GM13976 (cell line): Measurements from ENCODE around the gene ANKFY1.
"Not testable (repeated sequence)": the region's sequence is repeated elsewhere in the genome, so short reads cannot be mapped to it uniquely, and the experiment has no call there.

Experiments used
- DNase-seq: peaks from one replicate; pipeline ENCODE4 v3.0.0; 2012; ENCODE audit warnings: low spot score
- CTCF ChIP-seq: IDR thresholded peaks from 2 replicates; pipeline ENCODE4 v1.5.1; 2012; ENCODE audit warnings: borderline replicate concordance, mild to moderate bottlenecking; ENCODE audit not compliant: insufficient read depth; ENCODE audit errors: extremely low read depth, missing control alignments, control extremely low read depth
- in situ Hi-C: fragments of 300-500 bp; cut with MboI; formaldehyde crosslinking; loops from one replicate; pipeline ENCODE4 v1.12.0; 2022; ENCODE audit warnings: low sequenced_read_pairs, mixed read lengths, inconsistent platforms; ENCODE audit not compliant: unreplicated experiment

Gene ANKFY1

GRCh38 chr17:4142107-4142900 lies 121.5 kb downstream of the ANKFY1 start:
- TF ChIP-seq CTCF = no peak
- DNase-seq = peak; percentile 52
- in situ Hi-C loops = no loop called here

- no peak for TF ChIP-seq CTCF
- in situ Hi-C loops = no loop called here
Measured at GRCh38 chr17:4140125-4140524, 123.7 kb downstream of the ANKFY1 start.

GRCh38 chr17:4138906-4139526 lies 124.8 kb downstream of the ANKFY1 start:
- DNase-seq, in situ Hi-C loops: not testable (repeated sequence)

More at GRCh38 chr17:4140125-4140524, 123.7 kb downstream of the ANKFY1 start:
- no peak for DNase-seq

- DNase-seq = no peak
- TF ChIP-seq CTCF = no peak
- in situ Hi-C loops = no loop called here
Measured at GRCh38 chr17:4136373-4136772, 127.4 kb downstream of the ANKFY1 start.

- in situ Hi-C loops = no loop called here
- DNase-seq = no peak
- no peak for TF ChIP-seq CTCF
Measured at GRCh38 chr17:4135489-4135888, 128.3 kb downstream of the ANKFY1 start.

GRCh38 chr17:4134721-4135120 lies 129.1 kb downstream of the ANKFY1 start:
- DNase-seq = no peak
- in situ Hi-C loops = no loop called here

DNA sequence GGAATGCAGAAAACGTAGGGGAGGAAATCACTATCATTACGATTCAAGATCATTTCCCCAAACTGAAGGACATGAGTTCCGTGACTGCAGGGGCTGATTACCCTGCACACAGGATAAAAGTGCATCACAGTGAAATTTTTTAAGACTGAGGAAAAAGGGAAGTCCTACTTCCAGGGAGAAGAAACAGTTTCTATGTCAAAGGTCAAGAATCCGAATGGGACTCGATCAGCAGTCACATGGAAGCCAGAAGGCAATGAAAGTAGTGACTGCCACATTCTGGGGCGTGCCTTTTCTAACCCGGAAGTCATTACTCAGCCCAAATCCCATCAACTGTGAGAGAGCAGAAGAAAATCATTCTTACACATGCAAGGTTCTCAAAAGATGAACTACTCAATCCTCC lies 133.1 kb downstream of the ANKFY1 start:
- in situ Hi-C loops = no loop called here
- TF ChIP-seq CTCF = no peak
- DNase-seq = no peak

More at GRCh38 chr17:4134721-4135120, 129.1 kb downstream of the ANKFY1 start:
- TF ChIP-seq CTCF = no peak
